Ovary (tissue), 3 donors: ENCODE results near the gene MYH15.

Experiments
- CTCF ChIP-seq, 3 donors: fragments of 450-650 bp in 2 of 3; fragments of 200-600 bp in 1 of 3; IDR thresholded peaks; one replicate each; pipeline versions ENCODE4 v1.5.1 to v1.8.0; 2016 to 2022; ENCODE audit warnings: antibody characterized with exemption in 3 of 3, mild to moderate bottlenecking in 1 of 3
- EP300 ChIP-seq: sonication (generic); formaldehyde crosslinking; IDR thresholded peaks from one replicate; pipeline ENCODE4 v1.6.1; 2017; ENCODE audit warnings: antibody characterized with exemption
- POLR2A ChIP-seq: fragments of 450-650 bp; IDR thresholded peaks from one replicate; pipeline ENCODE4 v1.6.1; 2017; ENCODE audit warnings: antibody characterized with exemption, mild to moderate bottlenecking, moderate library complexity
- donor health status: DM: no; HTN: no; CAD: no.

- no peak for TF ChIP-seq CTCF (IDR thresholded peaks at IDR 0.05)
- TF ChIP-seq POLR2A = no peak
- TF ChIP-seq EP300 = no peak
Observed at GRCh38 chr3:108376026-108376425, 134.4 kb downstream of the MYH15 start.
